ENCODE results near the gene MSMP.

The MSMP gene

GRCh38 chr9:35741740-35742139 lies 12.3 kb downstream of the MSMP start:
- no peak for TF ChIP-seq CTCF (conservative IDR thresholded peaks at IDR 0.05; ENCODE audit: control insufficient read depth, insufficient read depth, low read depth, low read length)
- H3K4me3 ChIP-seq (ENCODE audit: control insufficient read depth, low read depth, low read length) = no peak overlapping the region
- no peak for DNase-seq (ENCODE audit: low read depth)

GRCh38 chr9:35740243-35740642 lies 13.8 kb downstream of the MSMP start:
- no peak for DNase-seq (ENCODE audit: low read depth)

GRCh38 chr9:35738924-35739323 lies 15.2 kb downstream of the MSMP start:
- no peak for TF ChIP-seq CTCF (conservative IDR thresholded peaks at IDR 0.05; ENCODE audit: control insufficient read depth, insufficient read depth, low read depth, low read length)

More at GRCh38 chr9:35740243-35740642, 13.8 kb downstream of the MSMP start:
- no peak overlapping the region for H3K4me3 ChIP-seq (ENCODE audit: control insufficient read depth, low read depth, low read length)
- no peak for TF ChIP-seq CTCF (conservative IDR thresholded peaks at IDR 0.05; ENCODE audit: control insufficient read depth, insufficient read depth, low read depth, low read length)

GRCh38 chr9:35738186-35738585 lies 15.9 kb downstream of the MSMP start:
- TF ChIP-seq CTCF (conservative IDR thresholded peaks at IDR 0.05; ENCODE audit: control insufficient read depth, insufficient read depth, low read depth, low read length) = no peak
- no peak for DNase-seq (ENCODE audit: low read depth)

More at GRCh38 chr9:35738924-35739323, 15.2 kb downstream of the MSMP start:
- H3K4me3 ChIP-seq (ENCODE audit: control insufficient read depth, low read depth, low read length) = no peak overlapping the region
- DNase-seq (ENCODE audit: low read depth) = no peak

GRCh38 chr9:35737143-35737542 lies 16.9 kb downstream of the MSMP start:
- no peak for DNase-seq (ENCODE audit: low read depth)
- TF ChIP-seq CTCF (conservative IDR thresholded peaks at IDR 0.05; ENCODE audit: control insufficient read depth, insufficient read depth, low read depth, low read length) = no peak
- no peak overlapping the region for H3K4me3 ChIP-seq (ENCODE audit: control insufficient read depth, low read depth, low read length)

More at GRCh38 chr9:35738186-35738585, 15.9 kb downstream of the MSMP start:
- H3K4me3 ChIP-seq (ENCODE audit: control insufficient read depth, low read depth, low read length) = no peak overlapping the region

- peak; percentile 94 for TF ChIP-seq CTCF (conservative IDR thresholded peaks at IDR 0.05; ENCODE audit: control insufficient read depth, insufficient read depth, low read depth, low read length)
- DNase-seq (ENCODE audit: low read depth) = peak; percentile 79
- no peak overlapping the region for H3K4me3 ChIP-seq (ENCODE audit: control insufficient read depth, low read depth, low read length)
These were observed 17.9 kb downstream of the MSMP start for GRCh38 chr9:35736201-35736633.

- H3K4me3 ChIP-seq (ENCODE audit: control insufficient read depth, low read depth, low read length) = no peak overlapping the region
- DNase-seq (ENCODE audit: low read depth) = peak; percentile 48
- no peak for TF ChIP-seq CTCF (conservative IDR thresholded peaks at IDR 0.05; ENCODE audit: control insufficient read depth, insufficient read depth, low read depth, low read length)
These were observed 20.0 kb downstream of the MSMP start for GRCh38 chr9:35734096-35734495.
